GM12873 (cell line): ENCODE results near the gene KCNJ5.

Experiments
- TF ChIP-seq, protein P1 (sequence below): IDR thresholded peaks from 2 replicates; pipeline ENCODE4 v1.5.1; 2012; ENCODE audit warnings: low read depth, mild to moderate bottlenecking, moderate library complexity, low read length, control low read depth; ENCODE audit not compliant: insufficient read depth; ENCODE audit errors: missing control alignments

The KCNJ5 gene

GRCh38 chr11:128872594-128872993 lies 18.6 kb upstream of the KCNJ5 start:
- TF ChIP-seq, protein P1, sequence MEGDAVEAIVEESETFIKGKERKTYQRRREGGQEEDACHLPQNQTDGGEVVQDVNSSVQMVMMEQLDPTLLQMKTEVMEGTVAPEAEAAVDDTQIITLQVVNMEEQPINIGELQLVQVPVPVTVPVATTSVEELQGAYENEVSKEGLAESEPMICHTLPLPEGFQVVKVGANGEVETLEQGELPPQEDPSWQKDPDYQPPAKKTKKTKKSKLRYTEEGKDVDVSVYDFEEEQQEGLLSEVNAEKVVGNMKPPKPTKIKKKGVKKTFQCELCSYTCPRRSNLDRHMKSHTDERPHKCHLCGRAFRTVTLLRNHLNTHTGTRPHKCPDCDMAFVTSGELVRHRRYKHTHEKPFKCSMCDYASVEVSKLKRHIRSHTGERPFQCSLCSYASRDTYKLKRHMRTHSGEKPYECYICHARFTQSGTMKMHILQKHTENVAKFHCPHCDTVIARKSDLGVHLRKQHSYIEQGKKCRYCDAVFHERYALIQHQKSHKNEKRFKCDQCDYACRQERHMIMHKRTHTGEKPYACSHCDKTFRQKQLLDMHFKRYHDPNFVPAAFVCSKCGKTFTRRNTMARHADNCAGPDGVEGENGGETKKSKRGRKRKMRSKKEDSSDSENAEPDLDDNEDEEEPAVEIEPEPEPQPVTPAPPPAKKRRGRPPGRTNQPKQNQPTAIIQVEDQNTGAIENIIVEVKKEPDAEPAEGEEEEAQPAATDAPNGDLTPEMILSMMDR: no peak

- TF ChIP-seq, protein P1: no peak
Measured at GRCh38 chr11:128874427-128874826, 16.7 kb upstream of the KCNJ5 start.

DNA sequence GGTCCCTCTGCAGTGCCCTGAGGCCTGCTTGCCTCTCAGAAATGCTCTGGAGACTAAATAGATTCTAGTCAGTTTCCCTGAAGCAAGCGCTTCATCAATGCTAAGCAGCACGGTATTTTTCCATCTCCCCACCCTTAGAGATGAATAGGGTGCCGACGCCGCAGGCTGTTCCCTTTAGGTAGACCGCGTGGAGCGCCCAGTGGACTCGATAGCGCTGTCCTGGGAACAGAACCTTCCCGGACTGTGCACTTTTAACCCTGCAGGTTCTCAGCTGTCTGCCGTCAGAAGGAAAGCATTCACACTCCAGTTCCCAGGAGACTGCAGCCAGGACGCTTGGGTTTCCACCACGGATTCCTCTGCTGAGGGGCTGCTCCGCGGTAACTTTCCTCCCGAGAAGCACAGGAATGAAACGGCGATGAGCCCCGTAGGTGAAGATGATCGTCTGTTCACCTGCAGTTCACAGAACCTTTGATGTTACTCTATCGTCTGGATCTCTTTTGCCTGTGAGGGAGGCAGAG lies 15.0 kb upstream of the KCNJ5 start:
- TF ChIP-seq, protein P1: no peak

- TF ChIP-seq, protein P1: no peak
Measured at GRCh38 chr11:128877726-128878125, 13.4 kb upstream of the KCNJ5 start.

- TF ChIP-seq, protein P1: no peak
Measured at GRCh38 chr11:128878455-128878854, 12.7 kb upstream of the KCNJ5 start.

- TF ChIP-seq, protein P1: no peak
Measured at GRCh38 chr11:128879817-128880216, 11.3 kb upstream of the KCNJ5 start.

GRCh38 chr11:128881221-128881620 lies 9.9 kb upstream of the KCNJ5 start:
- TF ChIP-seq, protein P1: no peak

DNA sequence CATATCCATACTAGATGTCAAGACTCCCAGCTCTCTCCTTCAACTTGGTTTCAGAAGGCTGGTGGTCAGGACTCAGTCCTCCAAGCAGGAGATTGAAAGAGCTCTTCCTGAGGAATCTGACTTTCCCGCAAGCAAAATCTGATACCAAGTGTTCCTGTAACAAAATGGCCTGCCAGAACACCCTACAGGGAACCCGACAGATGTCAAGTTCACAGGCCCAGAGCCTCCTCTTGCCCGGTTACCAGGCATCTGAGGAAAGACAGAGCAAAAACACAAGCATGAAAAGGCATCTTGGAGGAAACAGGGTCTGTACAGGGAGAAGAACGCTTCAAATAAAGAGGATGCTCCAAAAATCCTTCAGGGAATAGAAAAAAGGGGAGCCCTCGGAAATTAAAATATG lies 8.7 kb upstream of the KCNJ5 start:
- TF ChIP-seq, protein P1: no peak
